Measurements from ENCODE around the gene TRAFD1.

Gene TRAFD1

DNA sequence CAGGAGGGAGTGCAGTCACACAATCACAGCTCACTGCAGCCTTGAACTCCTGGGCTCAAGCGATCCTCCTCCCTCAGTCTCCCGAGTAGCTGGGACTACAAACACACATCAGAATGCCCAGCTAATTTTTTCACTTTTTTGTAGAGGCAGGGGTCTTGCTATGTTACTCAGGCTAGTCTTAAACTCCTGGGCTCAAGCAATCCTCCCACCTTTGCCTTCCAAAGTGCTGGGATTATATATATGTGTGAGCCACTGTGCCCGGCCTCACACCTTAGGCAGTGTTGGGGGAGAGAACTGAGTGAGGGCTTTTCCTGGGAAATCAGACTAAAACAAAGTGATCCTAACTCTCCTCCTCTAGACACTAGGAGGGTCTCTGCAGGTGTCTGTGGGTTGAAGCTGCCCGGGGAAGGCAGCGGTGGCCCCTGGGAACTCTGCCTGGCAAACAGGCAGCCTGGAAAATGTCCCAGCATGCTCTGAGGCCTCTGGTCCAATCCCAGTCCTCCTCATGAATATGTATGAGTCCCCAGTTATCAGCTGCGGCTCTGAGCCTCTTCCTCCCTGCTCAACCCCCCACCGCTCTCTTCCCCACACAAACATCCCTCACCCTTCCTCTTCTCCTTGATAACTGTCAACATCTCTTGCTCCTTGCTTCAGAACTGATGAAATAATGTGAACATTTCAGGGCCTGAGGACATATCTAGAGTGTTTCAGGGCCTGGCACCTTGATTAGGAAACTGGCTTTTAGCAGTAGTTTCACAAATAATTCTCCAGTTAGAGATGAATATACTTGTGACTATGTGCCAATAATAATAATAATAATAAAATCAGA lies 8.9 kb upstream of the TRAFD1 start:
- peaks cover 17% of the 10 kb centered on the region for H3K4me1 ChIP-seq (ENCODE audit: insufficient read depth, low read length)
- H2AFZ ChIP-seq (ENCODE audit: low read depth, low read length), result peak overlapping the region; percentile 75
- H3K27me3 ChIP-seq (ENCODE audit: insufficient read depth, low read length, poor library complexity), result no peaks in the 10 kb centered on the region
- DNase-seq (peak; percentile 84), ATAC-seq (ENCODE audit: insufficient read depth, low read depth) (peak; percentile 100)
- H3K27ac ChIP-seq (ENCODE audit: low read length), result peak overlapping the region; percentile 77
- no peaks in the 10 kb centered on the region for H3K79me2 ChIP-seq (ENCODE audit: insufficient read depth, low read length)
- H3K9me3 ChIP-seq (ENCODE audit: insufficient read depth, low read length, severe bottlenecking), result no peaks in the 10 kb centered on the region
- peak overlapping the region; percentile 50 for H3K9ac ChIP-seq (ENCODE audit: low read depth, low read length)
- no peaks in the 10 kb centered on the region for H3K36me3 ChIP-seq (ENCODE audit: insufficient read depth, low read length)
- no peak for TF ChIP-seq CTCF (IDR thresholded peaks at IDR 0.05; ENCODE audit: borderline replicate concordance, extremely low read depth, low read length, poor library complexity, severe bottlenecking)
- no peak for TF ChIP-seq EZH2 (IDR thresholded peaks at IDR 0.05; ENCODE audit: borderline replicate concordance, low read depth, low read length, severe bottlenecking)
- no peaks in the 10 kb centered on the region for H4K20me1 ChIP-seq (ENCODE audit: insufficient read depth, low read length)
- H3K4me2 ChIP-seq (ENCODE audit: insufficient read depth, low read length), result peak overlapping the region; percentile 58
- H3K4me3 ChIP-seq (ENCODE audit: low read depth in 1 of 2, low read length in 2 of 2), result peak overlapping the region in 1 of 2 experiments; percentile 39; a peak in 2 of 4 replicates

- no peak overlapping the region for H3K4me2 ChIP-seq (ENCODE audit: insufficient read depth, low read length)
- TF ChIP-seq CTCF (IDR thresholded peaks at IDR 0.05; ENCODE audit: borderline replicate concordance, extremely low read depth, low read length, poor library complexity, severe bottlenecking), result no peak
- no peak for TF ChIP-seq EZH2 (IDR thresholded peaks at IDR 0.05; ENCODE audit: borderline replicate concordance, low read depth, low read length, severe bottlenecking)
Observed at GRCh38 chr12:112117685-112118084, 7.7 kb upstream of the TRAFD1 start.

DNA sequence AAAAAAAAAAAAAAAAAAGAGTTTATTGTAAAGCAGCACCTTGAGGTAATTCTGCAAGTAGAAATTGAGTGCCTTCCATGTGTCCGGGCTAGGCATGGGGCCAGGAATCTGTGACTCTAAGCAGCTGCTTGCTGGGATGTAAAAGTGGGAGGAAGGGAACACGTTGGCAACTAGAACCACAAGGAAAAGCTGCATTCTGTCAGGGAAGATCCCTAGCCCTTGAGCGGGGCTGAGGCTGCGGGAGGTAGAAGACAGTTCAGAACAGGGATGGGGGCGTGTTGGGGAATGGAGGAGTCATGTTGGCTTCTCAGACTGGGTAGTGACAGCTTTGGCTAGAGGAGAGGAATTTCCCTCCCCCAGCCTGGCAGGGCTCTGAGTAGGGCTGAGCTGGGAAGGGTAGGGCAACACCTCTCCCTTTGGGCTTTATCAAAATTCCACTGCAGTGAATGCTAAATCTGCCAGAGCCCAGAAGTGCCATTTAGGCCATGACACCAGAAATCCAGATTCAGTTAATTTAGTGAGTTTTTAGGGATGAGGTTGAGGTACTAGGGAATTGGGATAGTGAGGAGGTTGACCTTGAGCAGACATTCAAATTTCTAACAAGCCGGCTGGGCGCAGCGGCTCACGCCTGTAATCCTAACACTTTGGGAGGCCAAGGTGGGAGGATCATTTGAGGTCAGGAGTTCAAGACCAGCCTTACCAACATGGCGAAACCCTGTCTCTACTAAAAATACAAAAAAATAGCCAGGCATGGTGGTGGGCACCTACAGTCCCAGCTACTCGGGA lies 3.4 kb upstream of the TRAFD1 start:
- H3K4me1 ChIP-seq (ENCODE audit: insufficient read depth, low read length), result peaks cover 23% of the 10 kb centered on the region
- H2AFZ ChIP-seq (ENCODE audit: low read depth, low read length), result no peak overlapping the region
- peaks cover 8% of the 10 kb centered on the region for H4K20me1 ChIP-seq (ENCODE audit: insufficient read depth, low read length)
- TF ChIP-seq CTCF (IDR thresholded peaks at IDR 0.05; ENCODE audit: borderline replicate concordance, extremely low read depth, low read length, poor library complexity, severe bottlenecking) (no peak), EZH2 (IDR thresholded peaks at IDR 0.05; ENCODE audit: borderline replicate concordance, low read depth, low read length, severe bottlenecking) (no peak)
- H3K9me3 ChIP-seq (ENCODE audit: insufficient read depth, low read length, severe bottlenecking), result no peaks in the 10 kb centered on the region
- peaks cover 15% of the 10 kb centered on the region for H3K79me2 ChIP-seq (ENCODE audit: insufficient read depth, low read length)
- H3K27me3 ChIP-seq (ENCODE audit: insufficient read depth, low read length, poor library complexity), result peaks cover 9% of the 10 kb centered on the region
- H3K4me3 ChIP-seq (ENCODE audit: low read depth in 1 of 2, low read length in 2 of 2), result no peak overlapping the region
- DNase-seq (no peak), ATAC-seq (ENCODE audit: insufficient read depth, low read depth) (no peak)
- H3K36me3 ChIP-seq (ENCODE audit: insufficient read depth, low read length), result no peaks in the 10 kb centered on the region; the same call in 1 of the 2 replicates
- no peak overlapping the region for H3K27ac ChIP-seq (ENCODE audit: low read length)
- no peak overlapping the region for H3K9ac ChIP-seq (ENCODE audit: low read depth, low read length)
- no peak overlapping the region for H3K4me2 ChIP-seq (ENCODE audit: insufficient read depth, low read length)

More at GRCh38 chr12:112117685-112118084, 7.7 kb upstream of the TRAFD1 start:
- Histone ChIP-seq H3K4me3 (ENCODE audit: low read depth in 1 of 2, low read length in 2 of 2) (no peak overlapping the region), H3K4me1 (ENCODE audit: insufficient read depth, low read length) (peaks cover 17% of the 10 kb centered on the region), H2AFZ (ENCODE audit: low read depth, low read length) (no peak overlapping the region), H3K9ac (ENCODE audit: low read depth, low read length) (no peak overlapping the region), H3K36me3 (ENCODE audit: insufficient read depth, low read length) (no peaks in the 10 kb centered on the region), H3K79me2 (ENCODE audit: insufficient read depth, low read length) (no peaks in the 10 kb centered on the region), H3K27ac (ENCODE audit: low read length) (no peak overlapping the region), H3K9me3 (ENCODE audit: insufficient read depth, low read length, severe bottlenecking) (no peaks in the 10 kb centered on the region), H4K20me1 (ENCODE audit: insufficient read depth, low read length) (no peaks in the 10 kb centered on the region), H3K27me3 (ENCODE audit: insufficient read depth, low read length, poor library complexity) (peaks cover 1% of the 10 kb centered on the region)
- DNase-seq (no peak), ATAC-seq (ENCODE audit: insufficient read depth, low read depth) (no peak)

Measured in DND-41 (cell line).